HG02938 (cell line): ENCODE data around the gene PRUNE2.
"Not testable (repeated sequence)": the region's sequence is repeated elsewhere in the genome, so short reads cannot be mapped to it uniquely, and the experiment has no call there.

Experiments used
- ATAC-seq: cut with Tn5 transposase; IDR thresholded peaks from one replicate; pipeline ENCODE4 v1.9.1; 2021; ENCODE audit warnings: mild to moderate bottlenecking, moderate library complexity; ENCODE audit not compliant: unreplicated experiment

The PRUNE2 gene

DNA sequence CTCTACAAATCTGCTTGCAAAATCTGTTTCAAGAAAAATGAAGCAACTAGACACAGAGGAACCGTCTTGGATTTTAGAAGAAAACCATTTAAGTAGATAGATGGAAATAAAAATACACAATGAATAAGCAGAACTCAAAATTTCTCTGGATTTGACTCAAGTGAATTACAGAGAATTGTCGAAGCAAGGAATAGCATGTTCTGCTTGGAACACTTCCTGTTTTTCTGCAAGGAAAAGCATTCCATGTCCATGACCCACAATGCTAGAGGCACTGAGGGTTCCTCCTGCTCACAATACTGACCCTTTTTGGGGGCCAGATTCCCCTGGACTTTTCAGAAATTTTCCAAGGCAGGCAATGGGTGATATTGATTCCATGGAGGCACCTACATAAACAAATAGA is 29.8 kb downstream of the PRUNE2 start:
- no peak for ATAC-seq

DNA sequence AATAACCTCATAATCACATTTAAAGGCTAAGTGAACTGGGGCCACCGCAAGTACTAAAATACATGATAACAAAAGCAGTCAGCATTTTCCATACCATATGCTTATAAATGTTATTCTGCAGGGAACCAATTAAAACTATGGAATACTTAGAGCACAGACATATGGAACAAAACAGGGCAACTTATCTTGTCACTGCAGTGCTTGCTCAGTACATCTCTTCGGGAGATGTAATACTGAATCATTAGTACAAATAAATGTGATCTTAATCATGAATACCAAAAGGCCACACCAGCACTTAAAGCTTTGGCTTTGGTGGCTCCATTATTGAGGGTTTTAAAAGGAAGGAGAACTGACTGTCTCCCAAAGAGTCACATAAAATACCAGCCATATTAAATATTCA is 32.1 kb downstream of the PRUNE2 start:
- ATAC-seq = no peak

DNA sequence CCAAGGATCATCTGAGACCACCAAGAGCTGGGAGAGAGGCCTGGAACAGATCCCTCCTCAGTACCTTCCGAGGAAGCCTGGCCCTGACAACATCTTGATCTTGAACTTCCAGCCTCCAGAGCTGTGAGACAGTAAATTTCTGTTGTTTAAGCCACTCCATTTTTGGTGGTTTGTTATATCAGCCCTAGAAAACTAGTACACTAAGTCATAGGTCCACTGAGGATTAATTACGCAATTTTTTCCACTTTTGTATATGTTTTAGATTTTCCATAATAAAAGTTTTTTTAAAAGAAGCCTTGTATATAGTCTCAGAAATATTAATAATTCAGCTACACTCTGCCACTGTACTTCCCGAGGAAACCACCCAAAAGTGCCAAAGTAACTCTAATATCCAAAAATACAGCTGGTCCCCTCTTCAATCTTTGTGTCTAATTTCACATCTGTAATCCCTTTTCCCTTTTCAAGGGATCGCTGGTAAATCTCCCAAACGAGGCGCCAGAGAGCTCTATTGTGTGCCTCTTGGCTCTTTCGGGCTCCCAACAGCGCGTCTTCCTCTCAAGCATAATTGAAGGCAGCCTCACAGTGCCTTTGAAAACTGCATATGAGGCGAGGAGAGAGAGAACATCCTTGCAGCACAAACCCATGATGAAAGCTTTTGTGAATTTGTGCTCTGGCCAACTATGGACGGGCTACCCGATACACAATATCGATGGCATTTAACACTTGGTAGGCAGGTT is 32.7 kb downstream of the PRUNE2 start:
- ATAC-seq = no peak

DNA sequence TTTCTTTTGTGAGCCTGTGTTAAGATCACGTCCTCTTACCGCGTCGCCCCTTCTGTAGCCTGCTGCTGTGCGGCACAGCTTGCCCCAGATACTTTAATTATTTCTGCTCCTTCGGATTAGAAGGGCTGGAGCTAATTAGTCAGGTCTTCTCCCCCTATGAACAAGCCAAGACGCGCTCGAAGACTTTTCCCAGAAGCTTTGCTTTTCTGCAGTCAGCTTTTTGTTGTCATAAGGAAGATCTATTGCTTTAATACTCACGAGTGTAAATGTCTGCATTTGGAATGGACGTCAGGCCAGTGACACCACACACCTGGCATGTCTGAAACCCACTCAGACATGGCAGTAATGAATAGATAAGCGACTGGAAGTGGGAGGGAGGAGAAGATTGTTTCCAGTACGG is 37.0 kb downstream of the PRUNE2 start:
- no peak for ATAC-seq

DNA sequence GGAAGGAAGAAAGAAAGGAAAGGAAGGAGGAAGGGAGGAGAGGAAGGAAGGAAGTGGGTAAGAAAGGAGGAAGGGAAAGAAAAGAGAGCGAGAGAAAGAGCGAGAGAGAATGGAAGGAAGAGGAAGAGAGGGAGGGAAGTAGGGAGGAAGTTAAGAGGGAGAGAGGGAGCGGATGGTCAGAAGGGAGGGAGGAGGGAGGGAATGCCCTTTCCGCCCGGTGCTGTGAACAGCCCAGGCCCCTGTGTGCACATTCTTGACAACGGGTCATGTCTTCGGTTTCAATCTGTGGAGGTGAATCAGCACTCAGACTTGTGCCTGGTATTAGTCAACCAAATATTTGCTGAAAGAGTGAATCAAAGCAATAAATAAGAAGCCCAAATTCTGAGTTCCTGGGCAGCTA is 39.2 kb downstream of the PRUNE2 start:
- no peak for ATAC-seq

DNA sequence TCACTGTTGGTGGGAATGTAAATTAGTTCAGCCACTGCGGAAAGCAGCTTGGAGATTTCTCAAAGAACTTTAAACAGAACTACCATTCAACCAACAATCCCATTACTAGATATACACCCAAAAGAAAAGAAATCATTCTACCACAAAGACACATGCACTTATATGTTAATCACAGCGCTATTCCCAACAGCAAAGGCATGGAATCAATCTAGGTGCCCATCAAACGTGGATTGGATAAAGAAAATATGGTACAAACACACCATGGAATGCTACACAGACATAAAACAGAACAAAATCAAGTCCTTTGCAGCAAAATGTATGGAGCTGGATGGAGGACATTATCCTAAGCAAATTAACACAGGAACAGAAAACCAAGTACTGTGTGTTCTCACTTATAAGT is 42.1 kb downstream of the PRUNE2 start:
- no peak for ATAC-seq

DNA sequence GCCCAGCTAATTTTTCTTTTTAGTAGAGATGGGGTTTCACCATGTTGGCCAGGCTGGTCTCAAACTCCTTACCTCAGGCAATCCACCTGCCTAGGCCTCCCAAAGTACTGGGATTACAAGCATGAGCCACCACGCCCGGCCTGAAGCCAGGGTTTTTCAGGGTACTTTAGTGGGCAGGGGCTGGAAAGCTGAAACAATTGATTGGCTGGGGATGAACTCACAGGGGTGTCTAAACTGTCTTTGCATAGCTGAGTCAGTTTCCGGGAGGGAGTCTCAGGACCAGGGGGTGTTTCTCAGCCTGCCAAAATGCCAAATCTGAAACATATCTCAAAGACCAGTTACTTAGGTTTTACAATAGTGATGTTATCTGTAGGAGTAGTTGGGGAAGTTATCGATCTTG is 46.1 kb downstream of the PRUNE2 start:
- no peak for ATAC-seq

DNA sequence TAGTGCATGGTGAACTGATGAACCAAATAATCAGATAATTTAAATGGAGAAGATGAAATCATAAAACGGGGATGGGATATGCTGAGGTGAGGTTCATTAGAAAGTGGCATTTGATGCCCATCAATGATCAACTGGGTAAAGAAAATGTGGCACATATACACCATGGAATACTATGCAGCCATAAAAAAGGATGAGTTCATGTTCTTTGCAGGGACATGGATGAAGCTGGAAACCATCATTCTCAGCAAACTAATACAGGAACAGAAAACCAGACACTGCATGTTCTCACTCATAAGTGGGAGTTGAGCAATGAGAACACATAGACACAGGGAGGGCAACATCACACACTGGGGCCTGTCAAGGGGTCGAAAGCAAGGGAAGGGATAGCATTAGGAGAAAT is 47.7 kb downstream of the PRUNE2 start:
- ATAC-seq = not testable (repeated sequence)

DNA sequence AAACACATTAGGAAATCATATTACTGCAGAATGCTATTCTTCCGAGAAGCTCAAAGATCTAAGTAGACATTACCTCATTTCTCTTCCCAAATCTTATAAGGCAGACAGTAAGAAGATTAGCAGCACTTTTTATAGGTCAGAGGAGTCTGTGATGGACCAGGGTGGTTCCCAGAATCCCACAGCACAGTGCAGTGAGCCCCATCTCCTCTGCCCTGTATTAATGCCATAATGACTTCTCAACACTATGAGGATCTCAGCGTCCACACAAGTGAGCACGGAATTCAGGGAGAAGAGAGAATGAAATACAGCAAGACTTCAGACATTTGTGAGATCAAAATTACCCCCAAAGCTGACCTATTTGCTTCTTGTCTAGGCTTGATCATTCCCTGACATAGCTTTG is 49.9 kb downstream of the PRUNE2 start:
- no peak for ATAC-seq

DNA sequence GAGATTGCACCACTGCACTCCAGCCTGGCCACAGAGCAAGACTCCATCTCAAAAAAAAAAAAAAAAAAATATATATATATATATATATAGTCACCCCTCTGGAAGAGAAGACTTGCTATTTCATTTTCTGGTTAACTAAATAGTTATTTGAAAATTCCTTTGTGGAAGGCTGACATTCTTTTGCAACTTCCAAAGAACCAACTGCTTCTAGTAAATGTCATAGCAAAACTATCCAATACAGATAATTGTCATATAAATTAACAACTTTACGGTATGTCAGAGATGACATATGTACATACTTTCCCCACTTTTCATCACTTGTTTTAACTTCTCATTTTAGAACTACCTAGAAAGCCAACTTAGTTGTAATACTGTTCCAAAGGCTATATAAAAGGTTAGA is 50.9 kb downstream of the PRUNE2 start:
- no peak for ATAC-seq

DNA sequence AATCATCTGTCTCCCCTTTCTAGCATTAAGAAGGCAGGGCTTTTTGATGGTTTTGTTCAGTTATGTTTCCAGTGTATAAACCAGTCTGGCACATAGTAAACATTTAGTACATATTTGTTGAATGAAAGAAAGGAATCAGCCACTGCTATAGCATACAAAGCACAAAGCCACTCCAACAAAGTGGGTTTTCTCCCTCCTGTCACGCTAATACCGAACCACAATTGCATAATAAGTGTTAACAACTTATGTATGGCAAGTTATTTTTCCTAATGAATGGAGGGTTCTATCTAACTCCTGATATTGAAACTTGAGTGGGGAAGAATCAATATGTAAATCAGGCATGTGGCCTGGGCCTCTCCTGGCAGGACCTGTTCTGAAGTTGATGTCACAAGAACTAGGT is 53.9 kb downstream of the PRUNE2 start:
- ATAC-seq = no peak

DNA sequence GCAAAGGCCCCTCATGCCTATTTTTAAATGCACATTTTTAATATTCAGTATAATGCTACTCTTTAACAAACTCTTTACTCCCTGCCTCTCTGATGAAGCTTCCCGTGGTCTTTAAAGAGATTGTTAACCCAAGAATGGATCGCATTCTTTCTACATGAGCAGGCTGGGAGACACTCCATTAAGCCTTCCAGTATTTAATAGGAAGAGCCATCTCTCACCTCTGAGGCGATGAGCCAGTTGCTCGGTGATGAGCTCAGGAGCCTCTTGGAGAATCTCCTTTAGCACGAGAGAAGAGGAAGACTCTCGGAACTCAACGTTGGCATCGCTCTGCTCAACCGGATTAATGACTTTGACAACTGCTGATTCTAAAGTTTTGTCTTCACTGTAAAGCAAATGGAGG is 59.6 kb downstream of the PRUNE2 start:
- ATAC-seq = no peak

DNA sequence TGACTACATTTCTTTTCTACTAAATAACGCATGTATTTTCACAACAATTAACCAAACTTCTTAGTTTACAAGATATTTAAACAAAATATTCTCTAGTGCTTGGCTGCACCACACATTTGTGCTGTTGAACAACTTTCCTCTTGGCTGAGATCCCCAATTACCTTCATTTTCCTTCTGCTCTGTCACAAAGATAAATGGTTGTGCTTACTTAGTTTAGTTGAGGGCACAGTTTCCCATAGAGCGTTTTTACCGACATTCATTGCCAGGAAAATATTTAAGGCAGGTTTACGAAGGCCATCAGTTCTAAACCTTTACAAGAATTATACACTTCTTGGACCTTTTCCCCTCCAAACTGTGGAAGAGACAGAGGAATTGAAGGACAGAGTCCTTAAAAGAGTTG is 60.7 kb downstream of the PRUNE2 start:
- ATAC-seq = no peak

DNA sequence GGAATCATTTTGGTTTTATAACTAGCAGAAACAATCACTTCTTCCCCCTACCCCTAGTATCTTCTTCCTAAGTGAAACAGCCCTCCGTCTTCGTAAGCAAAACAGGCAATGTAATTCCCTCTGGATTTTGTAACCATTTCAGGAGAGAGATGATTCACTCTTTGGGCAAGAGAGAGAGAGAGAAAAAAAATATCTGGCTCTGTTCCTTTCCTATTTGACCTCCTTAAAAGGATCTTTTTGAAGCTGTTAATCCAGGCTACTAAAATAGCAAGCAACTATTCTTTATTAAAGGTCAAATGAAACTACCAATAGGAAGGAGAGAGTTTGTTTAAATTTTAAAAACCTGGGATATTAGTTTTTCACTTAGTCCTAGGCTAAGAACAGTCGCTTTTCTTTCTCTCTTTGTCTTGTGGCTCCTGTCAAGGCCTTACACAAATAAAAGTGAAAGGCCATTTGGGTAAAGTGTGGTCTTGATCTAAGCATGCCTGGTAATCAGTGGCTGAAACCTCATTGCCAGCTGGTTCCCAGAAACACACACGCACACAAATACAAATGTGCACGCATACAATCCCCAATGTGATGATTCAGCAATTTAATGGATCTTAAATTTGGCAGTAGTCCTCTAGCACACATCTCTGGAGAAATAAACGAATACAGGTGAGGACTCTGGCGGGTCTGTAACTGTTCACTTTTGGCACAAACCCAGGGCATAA is 70.2 kb downstream of the PRUNE2 start:
- ATAC-seq = no peak

DNA sequence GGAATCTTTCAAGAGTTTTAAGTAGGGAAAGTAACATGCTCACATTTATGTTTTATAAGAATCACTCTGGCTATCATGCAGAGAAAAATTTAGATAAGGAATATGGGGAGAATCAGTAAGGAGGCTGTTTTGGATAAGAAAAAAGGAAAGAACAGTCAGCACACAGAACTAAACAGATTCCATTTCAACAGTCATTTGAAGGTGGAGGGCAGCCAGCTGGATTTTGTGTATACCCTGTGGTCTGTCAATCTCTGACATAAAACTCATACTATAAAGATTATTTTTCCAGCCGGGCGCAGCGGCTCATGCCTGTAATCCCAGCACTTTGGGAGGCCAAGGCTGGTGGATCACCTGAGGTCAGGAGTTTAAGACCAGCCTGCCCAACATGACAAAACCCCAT is 77.5 kb downstream of the PRUNE2 start:
- ATAC-seq = no peak

DNA sequence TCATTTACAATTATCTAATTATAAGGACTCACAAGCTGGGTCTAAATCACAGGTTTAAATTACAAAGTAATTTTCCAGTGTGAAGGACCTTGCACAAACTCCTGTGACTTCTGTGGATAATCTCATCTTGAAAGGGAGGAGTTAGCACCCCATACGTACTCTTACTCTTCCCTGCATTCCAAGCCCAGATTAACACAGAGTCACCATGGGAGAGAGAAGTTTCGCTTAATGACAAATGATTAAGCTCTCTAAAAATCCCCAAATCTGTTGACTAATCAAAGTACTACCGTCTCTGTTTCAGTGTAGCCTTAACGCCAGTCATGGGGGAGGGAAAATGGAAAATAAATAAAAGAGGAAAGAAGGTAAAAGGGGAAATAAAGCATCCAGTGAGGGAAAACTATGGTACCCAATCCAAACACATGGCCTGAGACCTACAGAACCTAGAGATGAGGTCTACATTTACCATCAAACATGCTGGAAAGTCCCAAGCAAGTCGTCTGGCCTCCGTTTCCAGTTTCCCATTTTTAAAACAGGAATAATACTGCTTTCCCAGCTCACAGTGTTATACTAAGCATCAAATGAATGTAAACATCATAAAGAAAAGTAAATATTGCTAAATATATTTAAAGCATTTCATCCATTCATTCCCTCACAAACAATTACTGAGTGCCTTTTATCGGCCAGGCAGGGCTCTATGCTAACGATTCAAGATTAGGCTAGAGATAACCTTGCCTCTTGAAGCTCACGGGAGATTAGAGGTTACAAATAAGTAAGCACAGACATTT is 78.4 kb downstream of the PRUNE2 start:
- ATAC-seq = no peak

DNA sequence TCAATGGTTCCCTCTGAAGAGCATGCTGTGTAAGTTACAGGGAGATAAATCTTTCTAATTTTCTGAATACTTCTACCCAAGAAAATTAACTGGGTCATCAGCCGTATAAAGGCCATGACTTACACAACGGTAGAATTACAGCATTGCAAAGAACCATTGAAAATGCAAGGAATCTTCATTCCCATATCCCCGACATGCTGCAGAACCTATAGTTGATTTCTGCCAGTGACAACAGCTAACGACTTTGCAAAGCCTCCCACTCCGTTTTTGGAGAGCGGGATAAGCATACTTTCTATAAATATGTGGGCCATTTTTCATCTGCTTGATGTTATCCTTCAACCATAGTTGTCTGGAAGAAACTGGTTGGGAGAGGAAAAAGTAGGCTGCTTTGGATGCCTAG is 85.5 kb downstream of the PRUNE2 start:
- ATAC-seq = no peak

DNA sequence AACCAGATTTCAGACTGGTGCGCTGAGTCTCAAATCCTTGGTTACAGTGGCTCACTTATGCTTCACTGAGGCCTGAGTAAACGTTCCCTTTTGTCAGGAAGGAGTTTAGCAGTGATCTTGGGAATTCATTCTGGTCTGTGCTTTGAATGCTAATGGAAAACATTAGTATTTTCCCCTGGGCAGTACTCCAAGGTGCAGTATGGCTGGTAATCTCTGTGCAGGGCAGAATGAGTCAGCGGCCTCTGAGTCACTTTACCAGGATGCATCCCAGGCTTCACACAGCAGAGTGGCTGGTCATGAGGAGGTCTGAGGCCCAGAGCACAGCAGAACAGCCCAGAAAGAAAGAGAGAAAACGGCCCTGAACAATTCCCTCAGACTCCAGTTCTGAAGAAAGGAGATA is 87.6 kb downstream of the PRUNE2 start:
- no peak for ATAC-seq

DNA sequence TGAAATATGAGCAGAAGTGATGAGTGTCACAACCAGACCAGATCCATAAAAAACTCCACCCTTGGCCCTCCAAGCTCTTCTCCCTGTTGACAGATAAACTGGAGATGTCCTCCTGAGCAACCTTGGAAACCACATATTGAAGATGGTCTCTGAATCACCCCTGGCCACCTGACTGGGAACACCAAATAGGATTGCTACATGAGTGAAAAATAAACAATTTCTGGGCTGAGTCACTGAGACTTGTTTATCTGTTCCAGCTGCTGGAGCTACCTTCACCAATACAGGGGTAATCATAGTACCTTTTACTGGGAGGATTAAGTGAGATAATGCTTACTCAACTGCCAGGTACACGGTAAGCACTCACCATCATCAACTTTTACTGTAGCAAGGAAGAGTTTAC is 88.4 kb downstream of the PRUNE2 start:
- no peak for ATAC-seq

DNA sequence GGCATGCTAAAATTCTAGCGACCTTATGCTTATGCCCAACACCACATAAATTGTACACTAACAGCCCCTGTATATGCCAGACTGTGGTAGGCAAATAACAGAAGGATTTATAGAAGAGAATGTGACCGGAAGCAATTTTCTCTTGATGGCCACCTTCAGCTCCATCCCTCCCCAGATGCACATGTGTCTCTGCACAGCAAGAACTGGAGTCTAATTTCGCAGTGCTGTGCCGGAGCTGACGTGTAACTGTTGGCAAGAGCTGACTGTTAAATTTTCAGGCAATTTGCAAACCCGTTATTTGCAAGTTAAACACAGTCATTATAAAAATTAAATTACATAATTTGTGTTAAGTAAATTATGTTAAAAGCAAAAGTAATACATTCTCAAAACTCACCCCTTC is 93.3 kb downstream of the PRUNE2 start:
- ATAC-seq = no peak

DNA sequence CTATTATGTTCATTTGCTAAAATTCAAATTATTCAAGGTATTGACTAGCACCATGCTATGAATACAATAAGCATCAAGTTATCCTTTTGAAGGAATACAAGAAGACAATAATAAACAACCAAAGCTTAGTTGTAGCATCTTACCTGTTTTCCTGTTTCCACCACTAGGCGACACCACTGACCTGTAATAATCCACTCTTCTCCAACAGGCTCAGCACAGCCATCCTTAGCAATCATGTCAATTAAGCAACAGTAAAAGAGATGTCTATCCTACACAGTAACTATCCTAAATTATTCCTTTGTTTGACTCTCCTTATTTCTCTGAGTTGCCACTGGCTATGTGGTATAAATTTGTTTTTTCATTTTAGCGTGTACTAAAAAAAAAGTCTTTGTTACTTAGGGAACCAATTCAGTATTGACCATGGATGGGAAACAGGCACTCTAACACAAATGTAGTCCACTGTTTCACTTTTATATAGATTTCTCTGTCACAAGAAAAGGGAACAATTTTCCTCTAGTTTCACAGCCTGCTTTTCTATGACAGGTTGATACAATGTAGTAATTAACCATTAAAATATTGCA is 95.4 kb downstream of the PRUNE2 start:
- ATAC-seq = peak; percentile 75

DNA sequence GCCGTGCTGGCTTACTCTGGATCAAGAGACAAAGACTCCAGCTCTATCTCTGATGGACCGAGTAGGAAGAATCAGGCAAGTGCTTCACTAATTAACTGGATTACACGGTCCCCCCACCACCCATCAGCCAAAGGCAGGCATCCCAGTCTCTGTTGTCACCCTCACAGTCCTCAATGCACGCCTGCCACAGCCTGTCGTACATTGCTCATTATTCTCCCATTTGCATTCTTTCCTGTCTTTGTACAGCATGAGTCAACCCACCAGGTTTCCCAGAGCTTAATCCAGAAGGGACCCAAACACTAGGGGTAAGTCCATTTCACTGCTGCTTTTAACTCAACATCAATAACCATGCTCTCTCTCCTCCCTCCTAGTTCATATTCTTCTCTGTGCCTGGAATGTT is 97.3 kb downstream of the PRUNE2 start:
- ATAC-seq = no peak
